SK-N-SH treated with all-trans-retinoic acid at 6 μM for 48 hours (cell line): ENCODE measurements around the gene SEMA3G.

Experiments used
- ATAC-seq: fragments of 200-7000 bp; cut with Tn5 transposase; 3 replicates; pipeline ENCODE4 v1.9.1; 2020; ENCODE audit warnings: mild to moderate bottlenecking, moderate library complexity
- ARNTL ChIP-seq: fragments of 450-650 bp; formaldehyde crosslinking; IDR thresholded peaks from 2 replicates; pipeline ENCODE4 v1.5.0; 2020; ENCODE audit warnings: low read depth, mild to moderate bottlenecking, moderate library complexity, borderline replicate concordance
- BACH2 ChIP-seq: fragments of 250-450 bp; sonication (Bioruptor Pico); IDR thresholded peaks from 2 replicates; pipeline ENCODE4 v1.9.0; 2021; ENCODE audit warnings: mild to moderate bottlenecking, borderline replicate concordance
- CREB5 ChIP-seq: fragments of 250-450 bp; sonication (Bioruptor Pico); IDR thresholded peaks from 2 replicates; pipeline ENCODE4 v1.5.1; 2020; ENCODE audit warnings: low read depth, mild to moderate bottlenecking, moderate library complexity
- CSDC2 ChIP-seq: fragments of 250-450 bp; sonication (Bioruptor Pico); IDR thresholded peaks from 2 replicates; pipeline ENCODE4 v1.5.0; 2020; ENCODE audit warnings: mild to moderate bottlenecking, moderate library complexity
- GLIS3 ChIP-seq: fragments of 250-450 bp; sonication (Bioruptor Pico); IDR thresholded peaks from 2 replicates; pipeline ENCODE4 v1.5.0; 2020; ENCODE audit warnings: mild to moderate bottlenecking, moderate library complexity
- ISL1 ChIP-seq: fragments of 250-450 bp; sonication (Bioruptor Pico); IDR thresholded peaks from 2 replicates; pipeline ENCODE4 v2.1.2; 2022; ENCODE audit warnings: mild to moderate bottlenecking, moderate library complexity
- OSR1 ChIP-seq: fragments of 250-450 bp; sonication (Bioruptor Pico); IDR thresholded peaks from 2 replicates; pipeline ENCODE4 v1.8.0; 2022; ENCODE audit warnings: moderate library complexity, mild to moderate bottlenecking, inconsistent platforms
- PATZ1 ChIP-seq: fragments of 250-450 bp; sonication (Bioruptor Pico); IDR thresholded peaks from 2 replicates; pipeline ENCODE4 v1.8.0; 2020; ENCODE audit warnings: mild to moderate bottlenecking, moderate library complexity, borderline replicate concordance
- POU6F1 ChIP-seq: fragments of 250-450 bp; sonication (Bioruptor Pico); IDR thresholded peaks from 2 replicates; pipeline ENCODE4 v1.8.0; 2021; ENCODE audit warnings: low read depth, mild to moderate bottlenecking, moderate library complexity, borderline replicate concordance
- PPARA ChIP-seq: fragments of 250-450 bp; sonication (Bioruptor Pico); IDR thresholded peaks from 2 replicates; pipeline ENCODE4 v1.5.0; 2020; ENCODE audit warnings: mild to moderate bottlenecking, borderline replicate concordance
- RARB ChIP-seq: fragments of 250-450 bp; sonication (Bioruptor Pico); IDR thresholded peaks from 2 replicates; pipeline ENCODE4 v1.8.0; 2021; ENCODE audit warnings: mild to moderate bottlenecking, moderate library complexity
- SNAI2 ChIP-seq: fragments of 250-450 bp; sonication (Bioruptor Pico); IDR thresholded peaks from 2 replicates; pipeline ENCODE4 v1.5.0; 2020; ENCODE audit warnings: mild to moderate bottlenecking, moderate library complexity
- TCF4 ChIP-seq: fragments of 250-450 bp; sonication (Bioruptor Pico); IDR thresholded peaks from 2 replicates; pipeline ENCODE4 v1.8.0; 2021; ENCODE audit warnings: mild to moderate bottlenecking, moderate library complexity, borderline replicate concordance
- TOX ChIP-seq: fragments of 250-450 bp; sonication (Bioruptor Pico); IDR thresholded peaks from 2 replicates; pipeline ENCODE4 v1.8.0; 2021; ENCODE audit warnings: mild to moderate bottlenecking, moderate library complexity, borderline replicate concordance
- TSHZ2 ChIP-seq: fragments of 250-450 bp; sonication (Bioruptor Pico); IDR thresholded peaks from 2 replicates; pipeline ENCODE4 v1.5.0; 2020; ENCODE audit warnings: mild to moderate bottlenecking, moderate library complexity
- ZFP3 ChIP-seq: fragments of 250-450 bp; sonication (Bioruptor Pico); IDR thresholded peaks from 2 replicates; pipeline ENCODE4 v1.5.0; 2020; ENCODE audit warnings: mild to moderate bottlenecking, moderate library complexity
- ZFP30 ChIP-seq: fragments of 450-650 bp; formaldehyde crosslinking; IDR thresholded peaks from 2 replicates; pipeline ENCODE4 v1.5.0; 2022; ENCODE audit warnings: mild to moderate bottlenecking, moderate library complexity
- ZNF565 ChIP-seq: fragments of 450-650 bp; formaldehyde crosslinking; conservative IDR thresholded peaks from 2 replicates; pipeline ENCODE4 v1.5.0; 2020; ENCODE audit warnings: low read depth, mild to moderate bottlenecking, moderate library complexity
- ZNF70 ChIP-seq: fragments of 450-650 bp; formaldehyde crosslinking; IDR thresholded peaks from 2 replicates; pipeline ENCODE4 v1.5.0; 2020; ENCODE audit warnings: mild to moderate bottlenecking, moderate library complexity
- ZNF8 ChIP-seq: fragments of 450-650 bp; formaldehyde crosslinking; IDR thresholded peaks from 2 replicates; pipeline ENCODE4 v1.5.0; 2020; ENCODE audit warnings: mild to moderate bottlenecking, moderate library complexity
- TF ChIP-seq, protein P1 (sequence below): fragments of 250-450 bp; sonication (Bioruptor Pico); IDR thresholded peaks from 2 replicates; pipeline ENCODE4 v1.5.1; 2021; ENCODE audit warnings: mild to moderate bottlenecking, moderate library complexity

SEMA3G gene

GRCh38 chr3:52428151-52429005 is 16.5 kb downstream of the SEMA3G start:
- peak; percentile 99 for ATAC-seq
- no peak for TF ChIP-seq ZNF565 (CRISPR knock-in tag)
- no peak for TF ChIP-seq RARB
- TF ChIP-seq OSR1: no peak
- no peak for TF ChIP-seq CSDC2 (CRISPR knock-in tag)
- no peak for TF ChIP-seq ISL1 (CRISPR knock-in tag)
- no peak for TF ChIP-seq SNAI2 (CRISPR knock-in tag)
- TF ChIP-seq, protein P1, sequence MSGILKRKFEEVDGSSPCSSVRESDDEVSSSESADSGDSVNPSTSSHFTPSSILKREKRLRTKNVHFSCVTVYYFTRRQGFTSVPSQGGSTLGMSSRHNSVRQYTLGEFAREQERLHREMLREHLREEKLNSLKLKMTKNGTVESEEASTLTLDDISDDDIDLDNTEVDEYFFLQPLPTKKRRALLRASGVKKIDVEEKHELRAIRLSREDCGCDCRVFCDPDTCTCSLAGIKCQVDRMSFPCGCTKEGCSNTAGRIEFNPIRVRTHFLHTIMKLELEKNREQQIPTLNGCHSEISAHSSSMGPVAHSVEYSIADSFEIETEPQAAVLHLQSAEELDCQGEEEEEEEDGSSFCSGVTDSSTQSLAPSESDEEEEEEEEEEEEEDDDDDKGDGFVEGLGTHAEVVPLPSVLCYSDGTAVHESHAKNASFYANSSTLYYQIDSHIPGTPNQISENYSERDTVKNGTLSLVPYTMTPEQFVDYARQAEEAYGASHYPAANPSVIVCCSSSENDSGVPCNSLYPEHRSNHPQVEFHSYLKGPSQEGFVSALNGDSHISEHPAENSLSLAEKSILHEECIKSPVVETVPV: no peak
- TF ChIP-seq PPARA (CRISPR knock-in tag): no peak
- TF ChIP-seq POU6F1 (CRISPR knock-in tag): no peak
- no peak for TF ChIP-seq TCF4 (CRISPR knock-in tag)
- TF ChIP-seq ZFP3: no peak
- no peak for TF ChIP-seq PATZ1 (CRISPR knock-in tag)
- no peak for TF ChIP-seq ARNTL (CRISPR knock-in tag)
- no peak for TF ChIP-seq ZNF8 (CRISPR knock-in tag)
- no peak for TF ChIP-seq ZNF70 (CRISPR knock-in tag)
- TF ChIP-seq GLIS3 (CRISPR knock-in tag): no peak
- TF ChIP-seq BACH2 (CRISPR knock-in tag): no peak

DNA sequence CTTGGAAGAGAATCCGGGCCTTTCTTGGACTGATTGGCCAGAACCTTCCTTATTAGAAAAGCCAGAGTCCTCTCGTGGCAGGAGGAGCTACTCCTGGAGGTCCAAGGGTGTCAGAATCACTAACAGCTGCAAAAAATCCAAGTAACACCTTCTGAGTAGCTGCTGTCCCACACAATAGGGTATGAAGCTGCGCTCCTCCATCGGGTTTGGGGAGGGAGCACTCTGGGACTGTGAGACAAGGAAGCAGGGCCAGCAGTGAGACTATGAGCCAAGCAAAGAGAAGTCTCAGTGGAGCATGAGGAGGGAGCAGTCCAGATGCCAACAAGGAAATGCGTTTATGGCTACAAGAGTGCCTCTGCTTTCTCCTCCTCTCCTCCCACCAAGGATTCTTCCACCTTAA is 21.7 kb downstream of the SEMA3G start:
- TF ChIP-seq GLIS3 (CRISPR knock-in tag) (no peak), OSR1 (no peak), ZFP3 (no peak), PPARA (CRISPR knock-in tag) (no peak), ARNTL (CRISPR knock-in tag) (no peak), ZFP30 (CRISPR knock-in tag) (no peak)
- ATAC-seq: no peak

DNA sequence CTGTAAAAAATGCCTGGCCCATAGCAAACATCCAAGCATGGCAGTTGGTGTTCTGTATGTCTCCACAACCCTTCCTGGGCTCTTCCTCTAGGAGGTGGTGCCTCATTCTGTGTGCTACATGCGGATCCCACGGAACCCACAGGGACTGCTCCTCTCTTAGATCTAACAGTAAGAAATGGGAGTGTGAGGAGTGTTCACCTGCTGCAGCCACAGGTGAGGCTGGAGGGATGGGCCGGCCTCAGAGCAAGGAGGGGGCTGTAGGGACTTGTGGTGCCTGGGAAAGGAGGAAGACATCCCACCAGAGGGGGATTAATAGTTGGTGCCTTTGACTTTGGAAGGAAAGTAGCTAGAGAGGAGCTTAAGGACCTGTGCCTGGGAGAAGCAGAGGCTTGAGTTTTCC is 22.2 kb downstream of the SEMA3G start:
- ATAC-seq: no peak
- TF ChIP-seq TSHZ2 (CRISPR knock-in tag) (no peak), CSDC2 (CRISPR knock-in tag) (no peak), RARB (no peak), ARNTL (CRISPR knock-in tag) (no peak), ZNF565 (CRISPR knock-in tag) (no peak), CREB5 (CRISPR knock-in tag) (no peak), PATZ1 (CRISPR knock-in tag) (no peak), TCF4 (CRISPR knock-in tag) (no peak), TOX (CRISPR knock-in tag) (no peak), POU6F1 (CRISPR knock-in tag) (no peak), SNAI2 (CRISPR knock-in tag) (no peak), BACH2 (CRISPR knock-in tag) (no peak)
- TF ChIP-seq, protein P1: no peak
